ENCODE data around the gene CAPN6.
A peak's percentile ranks its signal among the peaks of the same experiment; 100 is the strongest.

The CAPN6 gene, protein sequence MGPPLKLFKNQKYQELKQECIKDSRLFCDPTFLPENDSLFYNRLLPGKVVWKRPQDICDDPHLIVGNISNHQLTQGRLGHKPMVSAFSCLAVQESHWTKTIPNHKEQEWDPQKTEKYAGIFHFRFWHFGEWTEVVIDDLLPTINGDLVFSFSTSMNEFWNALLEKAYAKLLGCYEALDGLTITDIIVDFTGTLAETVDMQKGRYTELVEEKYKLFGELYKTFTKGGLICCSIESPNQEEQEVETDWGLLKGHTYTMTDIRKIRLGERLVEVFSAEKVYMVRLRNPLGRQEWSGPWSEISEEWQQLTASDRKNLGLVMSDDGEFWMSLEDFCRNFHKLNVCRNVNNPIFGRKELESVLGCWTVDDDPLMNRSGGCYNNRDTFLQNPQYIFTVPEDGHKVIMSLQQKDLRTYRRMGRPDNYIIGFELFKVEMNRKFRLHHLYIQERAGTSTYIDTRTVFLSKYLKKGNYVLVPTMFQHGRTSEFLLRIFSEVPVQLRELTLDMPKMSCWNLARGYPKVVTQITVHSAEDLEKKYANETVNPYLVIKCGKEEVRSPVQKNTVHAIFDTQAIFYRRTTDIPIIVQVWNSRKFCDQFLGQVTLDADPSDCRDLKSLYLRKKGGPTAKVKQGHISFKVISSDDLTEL

DNA sequence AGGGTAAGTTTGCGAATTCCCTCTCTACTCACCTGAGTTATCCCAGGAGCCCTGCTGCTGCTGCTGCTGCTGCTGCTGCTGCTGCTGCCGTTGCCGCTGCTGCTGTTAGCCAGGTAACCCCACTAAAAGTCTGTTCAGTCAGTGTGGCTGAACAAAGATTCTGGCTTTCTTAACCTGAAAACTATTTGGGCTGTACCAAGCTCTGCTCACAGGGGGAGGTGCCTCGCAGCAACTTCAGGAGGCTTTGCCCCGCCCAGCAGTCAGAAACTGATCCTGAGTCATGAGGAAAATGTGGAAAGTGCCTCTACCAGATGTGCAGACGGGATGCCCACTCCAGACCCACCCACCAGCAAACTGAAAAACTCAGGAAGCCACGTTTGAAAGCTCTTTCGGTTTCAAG lies at the start of gene CAPN6:
CAPN6 (minus strand) TSS at position 145 of the 400 bp plus-strand sequence. CDS start 6,547 bp downstream, outside the sequence.
- no peak for DNase-seq (ENCODE audit: low spot score)

- no peak for DNase-seq (ENCODE audit: low spot score)
These were observed 49.2 kb upstream of the CAPN6 start for GRCh38 chrX:111319451-111319850.

DNA sequence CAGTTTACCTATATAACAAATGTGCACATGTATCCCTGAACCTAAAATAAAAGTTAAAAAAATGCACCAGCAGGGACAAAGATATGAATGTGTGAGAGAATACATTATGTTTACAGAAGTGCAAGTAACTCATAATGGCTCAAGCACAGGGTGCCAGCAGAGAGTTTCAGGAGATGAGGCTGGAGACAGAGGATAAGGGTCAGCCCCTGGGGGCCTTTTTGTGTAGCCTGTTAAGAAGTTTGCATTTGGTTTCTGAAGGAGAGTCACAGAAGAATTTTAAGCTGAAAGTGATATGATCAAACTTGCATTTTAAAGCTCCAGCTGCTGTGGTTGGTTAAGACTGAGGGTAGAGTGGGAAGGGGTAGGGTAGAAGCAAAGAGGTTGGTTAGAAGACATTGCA lies 48.6 kb upstream of the CAPN6 start:
- DNase-seq (ENCODE audit: low spot score): no peak

- DNase-seq (ENCODE audit: low spot score): no peak
These were observed 38.8 kb upstream of the CAPN6 start for GRCh38 chrX:111309083-111309482.

- DNase-seq (ENCODE audit: low spot score): no peak
These were observed 37.8 kb upstream of the CAPN6 start for GRCh38 chrX:111308039-111308438.

DNA sequence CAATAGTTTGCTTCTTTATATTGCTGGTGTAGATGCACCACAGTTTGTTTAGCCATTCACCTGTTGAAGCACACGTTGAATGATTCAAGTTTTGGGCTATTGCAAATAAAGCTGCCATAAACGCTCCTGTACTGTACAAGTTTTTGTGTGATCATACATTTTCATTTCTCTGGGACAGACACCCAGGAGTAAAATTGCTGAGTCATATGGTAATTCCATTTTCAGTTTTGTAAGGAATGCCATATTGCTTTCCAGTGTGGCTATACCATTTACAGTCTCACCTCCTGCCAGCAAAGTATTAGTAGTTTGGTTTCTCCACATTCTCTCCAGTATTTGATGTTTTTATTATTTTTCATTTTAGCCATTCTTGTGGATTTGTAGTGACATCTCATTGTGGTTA lies 32.0 kb upstream of the CAPN6 start:
- DNase-seq (ENCODE audit: low spot score): no peak

- DNase-seq (ENCODE audit: low spot score): no peak
These were observed 18.6 kb upstream of the CAPN6 start for GRCh38 chrX:111288841-111289240.

DNA sequence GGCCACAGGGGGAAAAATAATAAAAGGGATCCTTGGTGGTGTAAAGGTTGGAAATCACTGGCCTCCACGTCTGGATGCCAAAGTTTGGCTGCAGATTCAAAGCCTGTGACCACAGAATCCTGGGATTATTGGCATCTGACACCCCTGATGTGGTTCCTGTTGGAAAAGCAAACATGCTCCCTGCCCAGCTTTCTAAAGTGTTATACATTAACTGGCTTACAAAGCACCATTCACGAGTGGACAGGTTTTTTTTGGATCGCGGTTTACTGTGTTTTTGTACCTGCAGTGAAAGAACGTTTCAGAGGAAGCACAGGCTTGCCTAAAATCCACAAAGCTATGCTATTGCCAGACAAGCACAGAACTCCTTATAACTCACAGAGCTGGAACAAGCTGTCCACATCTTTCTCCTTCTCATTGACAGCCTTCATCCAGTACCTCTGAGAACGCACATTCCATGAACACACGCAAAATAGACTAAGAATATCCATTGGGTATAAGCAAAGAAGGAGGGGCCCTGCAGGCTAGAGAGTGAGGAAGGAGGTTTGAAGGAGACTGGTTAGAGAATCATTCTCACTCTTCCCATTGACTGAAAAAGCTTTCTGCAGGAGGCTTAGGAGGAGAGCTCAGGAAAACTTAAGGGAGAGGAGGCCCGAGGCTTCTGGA lies 14.5 kb upstream of the CAPN6 start:
- DNase-seq (ENCODE audit: low spot score): no peak

DNA sequence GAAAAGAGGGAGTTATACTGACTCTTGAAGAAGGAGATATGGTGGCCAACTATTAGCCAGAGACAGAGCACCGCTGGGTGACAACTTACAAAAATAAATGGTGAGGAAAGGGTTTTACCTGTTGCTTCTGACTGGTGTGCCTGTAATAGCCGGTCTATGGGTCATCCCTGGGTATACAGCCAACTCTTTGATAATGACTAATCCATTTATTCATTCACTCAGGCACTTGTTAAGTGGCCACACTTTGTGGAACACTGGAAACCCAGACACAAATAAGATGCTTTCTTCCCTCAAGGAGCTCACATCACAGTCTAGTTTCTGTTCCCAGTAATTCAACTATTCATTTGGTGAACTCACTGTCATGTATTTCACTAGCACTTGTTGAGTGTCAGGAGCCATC lies 13.2 kb upstream of the CAPN6 start:
- DNase-seq (ENCODE audit: low spot score): no peak

DNA sequence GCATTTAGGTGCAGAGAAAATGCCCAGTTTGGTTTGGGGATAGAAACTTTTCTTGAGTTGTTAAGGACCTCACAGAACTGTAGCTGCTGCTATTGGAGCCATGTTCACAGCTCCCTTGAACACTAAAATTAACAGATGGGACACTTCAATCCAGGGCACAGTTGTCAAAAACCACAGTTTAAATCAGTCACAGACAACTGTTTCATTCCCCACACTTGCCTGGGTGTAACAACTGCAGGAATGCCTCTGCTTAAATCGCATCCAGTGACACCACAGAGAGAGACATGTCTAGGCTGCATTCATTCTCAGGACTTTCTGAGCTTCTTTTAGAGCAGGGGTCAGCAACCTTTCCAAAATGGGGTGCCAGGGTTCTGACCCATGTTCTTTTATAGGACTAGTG lies 12.7 kb upstream of the CAPN6 start:
- no peak for DNase-seq (ENCODE audit: low spot score)

DNA sequence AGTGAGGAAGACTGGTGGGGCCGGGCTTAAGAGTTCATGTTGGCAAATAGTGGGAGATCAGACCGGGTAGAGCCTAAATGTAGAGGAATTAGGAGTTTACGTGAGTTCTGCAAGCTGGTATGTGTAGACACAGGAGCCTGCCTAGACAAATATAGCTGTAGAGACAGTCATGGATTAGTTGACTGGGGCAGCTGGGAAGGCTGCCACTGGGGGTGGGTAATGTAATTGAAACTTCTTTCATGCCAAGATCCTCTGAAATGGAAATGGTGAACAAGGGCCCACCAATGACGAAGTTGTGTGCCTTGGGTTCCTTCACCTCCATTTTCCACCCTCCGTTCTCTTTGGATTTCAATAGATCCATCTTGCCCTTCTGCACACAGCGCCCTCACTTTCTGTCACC lies 11.9 kb upstream of the CAPN6 start:
- DNase-seq (ENCODE audit: low spot score): no peak

- no peak for DNase-seq (ENCODE audit: low spot score)
These were observed 1.8 kb downstream of the CAPN6 start for GRCh38 chrX:111268506-111268905.

DNA sequence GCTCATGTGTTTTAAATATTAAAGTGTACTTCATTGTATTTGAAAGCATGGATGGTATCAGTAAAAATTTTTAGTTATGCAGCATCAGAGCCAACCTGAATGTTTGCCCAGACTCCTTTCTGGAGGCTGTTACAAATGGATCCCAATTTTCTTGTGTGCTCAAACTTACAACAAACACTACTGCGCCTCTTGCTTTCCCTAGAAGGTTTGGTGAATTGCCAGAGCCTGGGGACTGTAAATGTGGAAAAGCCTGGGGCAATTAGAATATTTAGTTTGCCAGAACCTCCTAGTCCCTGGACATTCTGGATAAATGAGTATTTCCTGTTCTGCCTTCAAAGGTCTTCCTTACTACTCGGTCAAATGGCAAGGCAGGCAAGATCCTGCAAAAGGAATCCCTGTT lies 4.8 kb downstream of the CAPN6 start:
- no peak for DNase-seq (ENCODE audit: low spot score)

DNA sequence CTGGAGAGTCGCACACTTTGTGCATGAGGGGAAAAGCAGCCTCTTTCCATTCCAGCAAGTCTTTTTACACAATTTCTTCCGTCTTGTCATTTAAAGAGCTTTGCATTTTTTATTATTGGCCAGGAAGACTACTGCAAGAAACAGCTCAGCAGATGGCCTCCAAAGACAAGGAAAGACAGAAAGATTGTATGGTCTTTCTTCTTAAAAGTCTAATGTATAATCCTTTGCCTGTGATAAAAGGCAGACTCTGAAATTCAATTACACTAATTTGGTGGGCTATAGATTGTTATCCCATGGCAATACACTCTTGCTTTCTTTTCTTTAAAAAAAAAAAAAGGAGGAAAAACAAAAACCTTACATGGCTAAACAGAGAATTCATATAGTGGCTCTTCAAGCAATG lies 5.9 kb downstream of the CAPN6 start:
- DNase-seq (ENCODE audit: low spot score): no peak

DNA sequence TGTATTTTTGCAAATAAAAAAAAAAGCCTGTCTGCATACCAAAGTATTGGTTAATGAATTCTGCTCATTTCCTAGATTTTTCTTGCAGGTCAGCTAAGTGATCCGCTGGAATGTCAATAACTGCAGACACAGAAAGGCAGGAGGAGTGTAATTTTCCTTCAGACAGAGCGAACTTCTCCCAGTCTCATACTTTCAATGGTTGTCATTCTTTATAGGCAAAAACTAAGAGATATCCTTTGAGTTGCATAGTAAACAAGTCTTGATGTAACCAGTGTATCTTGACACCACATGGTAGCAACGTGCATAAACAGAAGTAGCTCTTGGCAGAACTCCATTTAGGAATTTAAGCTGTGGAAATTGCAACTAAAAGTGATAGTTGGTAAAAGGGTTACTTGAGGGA lies 8.2 kb downstream of the CAPN6 start:
- DNase-seq (ENCODE audit: low spot score): no peak

GRCh38 chrX:111260451-111260850 lies 9.8 kb downstream of the CAPN6 start:
- DNase-seq (ENCODE audit: low spot score): no peak

- DNase-seq (ENCODE audit: low spot score): no peak
These were observed 10.7 kb downstream of the CAPN6 start for GRCh38 chrX:111259559-111259958.

DNA sequence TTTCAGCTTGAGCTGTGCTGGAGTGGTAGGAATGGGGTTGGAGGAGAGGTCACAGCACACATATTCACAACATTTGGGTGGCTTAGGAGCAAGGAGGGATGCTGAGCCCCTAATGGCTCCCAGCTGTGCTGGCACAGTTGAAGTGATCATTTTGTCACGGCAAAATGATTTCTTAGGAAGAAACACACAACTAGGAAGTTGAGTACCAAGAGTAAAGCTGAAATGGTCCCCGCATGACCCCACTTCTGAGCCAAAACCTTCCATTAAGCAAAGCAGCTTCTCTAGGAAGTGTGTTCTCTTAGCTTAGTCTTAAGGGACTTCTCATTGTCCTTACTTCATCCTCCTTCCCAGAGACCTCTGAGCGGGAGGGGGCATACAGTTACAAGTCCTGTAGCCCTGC lies 12.6 kb downstream of the CAPN6 start:
- DNase-seq (ENCODE audit: low spot score): no peak

DNA sequence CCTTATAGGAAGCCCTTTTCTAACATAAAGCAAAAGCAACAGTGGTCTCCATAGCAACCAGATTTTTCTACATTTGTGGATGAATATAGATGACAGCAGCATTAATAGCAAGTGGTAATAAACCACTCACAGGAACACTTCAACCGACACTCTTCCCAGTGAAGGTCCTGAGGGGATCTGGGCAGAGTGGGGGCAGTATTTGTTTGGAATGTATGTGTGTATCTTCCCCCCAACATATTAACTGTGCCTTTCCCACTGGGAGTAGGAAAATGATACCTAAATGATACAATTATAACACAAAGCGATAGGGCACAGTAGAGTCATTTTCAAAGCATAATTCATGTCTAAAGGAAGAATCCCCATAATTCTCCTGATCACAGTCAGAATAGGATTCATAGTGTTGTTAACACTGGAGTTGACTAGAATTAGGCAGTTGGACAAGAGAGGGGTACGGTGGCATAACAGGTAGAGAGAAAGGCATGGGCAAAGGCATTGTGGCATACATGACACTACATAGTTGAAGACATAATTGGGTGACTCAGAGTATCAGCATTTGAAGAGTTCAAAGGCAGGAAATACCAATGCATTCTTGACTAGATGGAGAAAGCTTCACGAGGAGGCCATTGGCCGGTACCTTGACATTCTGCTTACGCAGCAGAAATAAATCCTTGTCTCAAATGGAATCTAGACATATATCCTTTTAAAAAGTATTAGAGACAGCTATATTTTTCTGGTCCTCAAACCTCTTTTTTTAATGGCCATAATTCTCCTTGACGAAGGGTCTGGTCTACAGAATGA lies 15.2 kb downstream of the CAPN6 start:
- peak; percentile 6 for DNase-seq (ENCODE audit: low spot score)

DNA sequence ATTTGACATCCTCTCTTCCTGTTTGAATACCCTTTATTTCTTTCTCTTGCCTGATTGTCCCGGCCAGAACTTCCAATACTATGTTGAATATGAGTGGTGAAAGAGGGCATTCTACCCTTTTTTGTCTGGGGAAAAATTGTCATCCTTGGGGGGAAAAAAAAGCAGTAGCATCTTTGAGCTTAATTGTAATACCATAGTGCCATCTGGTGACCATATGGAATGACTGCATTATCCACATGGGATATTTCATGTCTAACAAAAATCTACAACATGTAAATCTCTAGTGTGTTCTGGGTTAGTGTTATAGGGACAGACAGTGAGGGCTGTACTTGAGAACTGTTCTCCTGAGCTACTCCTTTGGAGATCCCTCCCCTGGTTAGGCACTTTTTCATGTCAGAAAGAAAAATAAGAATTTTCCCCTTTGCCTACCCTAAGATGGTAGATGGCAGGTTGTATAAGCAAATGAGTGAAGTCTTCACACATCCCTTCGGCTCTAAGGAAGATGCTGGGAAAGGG lies 26.0 kb downstream of the CAPN6 start:
- DNase-seq (ENCODE audit: low spot score): peak; percentile 22

- DNase-seq (ENCODE audit: low spot score): no peak
These were observed 53.9 kb downstream of the CAPN6 start for GRCh38 chrX:111216293-111216801.

- no peak for DNase-seq (ENCODE audit: low spot score)
These were observed 62.4 kb downstream of the CAPN6 start for GRCh38 chrX:111207851-111208250.

All from COLO829 (cell line).